Osteoblast (primary cell): Measurements from ENCODE around the gene MANF. TPM values are rescaled to one million over a fixed set of nuclear protein-coding genes. Genes with fewer than 3 reads are reported as not detected.
A peak's percentile ranks its signal among the peaks of the same experiment; 100 is the strongest.

Source experiments
- DNase-seq: peaks from one replicate; pipeline ENCODE4 v3.0.0; 2011; ENCODE audit warnings: low spot score, mixed read lengths; ENCODE audit not compliant: insufficient read length; ENCODE audit errors: missing footprints
- H2AFZ ChIP-seq: 2 replicates; pipeline ENCODE4 v1.6.0; 2011; ENCODE audit warnings: mild to moderate bottlenecking, low read length
- H3K27ac ChIP-seq: 2 replicates; pipeline ENCODE4 v1.5.1; 2011; ENCODE audit warnings: mild to moderate bottlenecking, low read depth, low read length, moderate library complexity
- H3K27me3 ChIP-seq: 2 replicates; pipeline ENCODE4 v1.6.0; 2012; ENCODE audit warnings: mild to moderate bottlenecking, control low read depth, inconsistent platforms, low read length, moderate library complexity; ENCODE audit not compliant: insufficient read depth
- H3K36me3 ChIP-seq: 2 replicates; pipeline ENCODE4 v1.5.1; 2011; ENCODE audit warnings: mild to moderate bottlenecking, low read length, control low read depth, moderate library complexity; ENCODE audit not compliant: insufficient read depth
- H3K4me1 ChIP-seq: 2 replicates; pipeline ENCODE4 v1.5.1; 2011; ENCODE audit warnings: mild to moderate bottlenecking, low read length, control low read depth, moderate library complexity; ENCODE audit not compliant: insufficient read depth
- H3K4me2 ChIP-seq: 2 replicates; pipeline ENCODE4 v1.6.0; 2011; ENCODE audit warnings: mild to moderate bottlenecking, low read length; ENCODE audit not compliant: insufficient read depth
- H3K4me3 ChIP-seq: fragments of 200-600 bp; sonication (generic); 3 replicates; pipeline ENCODE4 v1.5.1; 2012; ENCODE audit warnings: mild to moderate bottlenecking, low read length, inconsistent platforms; ENCODE audit not compliant: insufficient read depth
- H3K79me2 ChIP-seq: 2 replicates; pipeline ENCODE4 v1.6.0; 2012; ENCODE audit warnings: mild to moderate bottlenecking, low read length, control low read depth, inconsistent platforms; ENCODE audit not compliant: insufficient read depth
- H3K9me3 ChIP-seq: 2 replicates; pipeline ENCODE4 v1.5.1; 2011; ENCODE audit warnings: low read depth, low read length, control low read depth
- H4K20me1 ChIP-seq: 2 replicates; pipeline ENCODE4 v1.6.0; 2012; ENCODE audit warnings: mild to moderate bottlenecking, low read length, control low read depth; ENCODE audit not compliant: insufficient read depth
- total RNA-seq: library from RNA; depleted of rRNA; stranded (reverse); fragments of >200 nt; gene quantifications from 2 replicates; pipeline ENCODE4 v1.2.3, GENCODE V29; 2012
- TF ChIP-seq, protein P1 (sequence below): IDR thresholded peaks from 2 replicates; pipeline ENCODE4 v1.5.1; 2011; ENCODE audit warnings: mild to moderate bottlenecking, low read depth, low read length, moderate library complexity; ENCODE audit errors: extremely low read depth

Gene MANF
- total RNA-seq, 1 donor: 37.3 TPM

DNA sequence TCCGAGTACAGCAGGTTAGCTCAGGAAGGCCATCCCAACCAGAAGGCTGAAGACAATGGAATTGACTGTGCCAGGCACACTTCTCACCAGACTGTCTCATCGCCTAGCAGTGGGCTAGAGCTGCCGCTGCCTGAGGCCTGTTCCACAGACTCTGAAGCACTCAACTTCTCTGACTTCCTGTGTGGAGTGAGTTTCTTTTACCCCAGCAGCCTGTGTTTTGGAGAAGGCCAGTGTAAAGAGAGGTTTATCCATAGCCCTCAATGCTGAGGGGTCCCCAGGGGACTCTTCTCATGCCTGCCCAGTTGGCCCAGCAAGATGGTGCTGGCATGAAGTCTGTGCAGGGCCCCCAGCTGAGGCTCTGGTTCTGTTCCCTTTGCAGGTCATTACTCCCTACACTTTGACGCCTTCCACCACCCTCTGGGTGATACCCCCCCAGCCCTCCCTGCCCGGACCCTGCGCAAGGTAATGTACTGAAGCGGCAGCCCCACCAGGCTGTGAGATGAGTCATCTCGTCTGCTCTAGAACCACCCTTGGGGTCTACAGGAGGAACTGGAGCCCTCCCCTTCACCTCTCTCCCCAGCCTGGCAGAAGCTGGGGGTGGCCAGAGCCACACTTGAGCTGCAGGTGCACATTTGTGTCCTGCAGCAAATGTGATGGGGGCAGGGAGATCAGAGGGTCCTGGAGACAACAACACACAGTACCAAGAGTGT, 5.2 kb upstream of the MANF start:
- no peak overlapping the region for H3K27ac ChIP-seq
- peaks cover 3% of the 10 kb centered on the region for H3K4me1 ChIP-seq
- H3K9me3 ChIP-seq: no peaks in the 10 kb centered on the region
- H3K4me3 ChIP-seq: no peak overlapping the region
- DNase-seq: no peak
- no peak overlapping the region for H3K4me2 ChIP-seq
- H2AFZ ChIP-seq: no peak overlapping the region
- peaks cover 17% of the 10 kb centered on the region for H3K79me2 ChIP-seq
- H3K36me3 ChIP-seq: no peaks in the 10 kb centered on the region
- no peaks in the 10 kb centered on the region for H4K20me1 ChIP-seq
- H3K27me3 ChIP-seq: no peaks in the 10 kb centered on the region
- TF ChIP-seq, protein P1, sequence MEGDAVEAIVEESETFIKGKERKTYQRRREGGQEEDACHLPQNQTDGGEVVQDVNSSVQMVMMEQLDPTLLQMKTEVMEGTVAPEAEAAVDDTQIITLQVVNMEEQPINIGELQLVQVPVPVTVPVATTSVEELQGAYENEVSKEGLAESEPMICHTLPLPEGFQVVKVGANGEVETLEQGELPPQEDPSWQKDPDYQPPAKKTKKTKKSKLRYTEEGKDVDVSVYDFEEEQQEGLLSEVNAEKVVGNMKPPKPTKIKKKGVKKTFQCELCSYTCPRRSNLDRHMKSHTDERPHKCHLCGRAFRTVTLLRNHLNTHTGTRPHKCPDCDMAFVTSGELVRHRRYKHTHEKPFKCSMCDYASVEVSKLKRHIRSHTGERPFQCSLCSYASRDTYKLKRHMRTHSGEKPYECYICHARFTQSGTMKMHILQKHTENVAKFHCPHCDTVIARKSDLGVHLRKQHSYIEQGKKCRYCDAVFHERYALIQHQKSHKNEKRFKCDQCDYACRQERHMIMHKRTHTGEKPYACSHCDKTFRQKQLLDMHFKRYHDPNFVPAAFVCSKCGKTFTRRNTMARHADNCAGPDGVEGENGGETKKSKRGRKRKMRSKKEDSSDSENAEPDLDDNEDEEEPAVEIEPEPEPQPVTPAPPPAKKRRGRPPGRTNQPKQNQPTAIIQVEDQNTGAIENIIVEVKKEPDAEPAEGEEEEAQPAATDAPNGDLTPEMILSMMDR: no peak

DNA sequence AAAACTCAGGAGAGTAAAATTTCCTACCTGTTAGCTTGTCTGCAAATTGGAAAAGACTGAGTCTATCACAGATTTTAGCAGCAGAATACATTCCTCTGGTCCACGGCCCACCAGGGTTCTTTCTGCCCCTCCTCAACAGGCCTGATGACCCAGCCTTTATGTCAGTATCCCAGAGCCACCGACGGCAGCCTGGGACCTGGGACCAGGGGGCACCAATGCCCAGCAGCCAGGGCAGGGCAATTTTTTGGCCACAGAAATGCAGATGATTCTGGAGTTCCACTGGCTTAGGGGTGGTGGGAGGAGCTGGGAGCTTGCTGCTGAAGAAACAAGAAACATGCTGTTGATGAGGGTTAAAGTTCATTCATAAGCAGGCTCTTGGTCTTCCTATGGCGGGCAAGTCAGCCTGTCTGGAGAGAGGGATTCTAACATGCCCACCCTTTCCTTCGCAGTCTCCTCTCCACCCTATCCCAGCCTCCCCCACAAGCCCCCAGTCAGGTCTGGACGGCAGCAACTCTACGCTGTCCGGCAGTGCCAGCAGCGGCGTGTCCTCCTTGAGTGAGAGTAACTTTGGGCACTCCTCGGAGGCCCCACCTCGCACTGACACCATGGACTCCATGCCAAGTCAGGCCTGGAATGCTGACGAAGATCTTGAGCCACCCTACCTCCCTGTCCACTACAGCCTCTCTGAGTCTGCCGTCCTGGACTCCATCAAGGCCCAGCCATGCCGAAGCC, 4.3 kb upstream of the MANF start:
- Histone ChIP-seq H2AFZ (no peak overlapping the region), H4K20me1 (no peaks in the 10 kb centered on the region), H3K27me3 (no peaks in the 10 kb centered on the region), H3K4me2 (no peak overlapping the region), H3K4me3 (no peak overlapping the region), H3K9me3 (no peaks in the 10 kb centered on the region), H3K4me1 (peaks cover 5% of the 10 kb centered on the region), H3K27ac (no peak overlapping the region), H3K36me3 (no peaks in the 10 kb centered on the region), H3K79me2 (peaks cover 24% of the 10 kb centered on the region)
- TF ChIP-seq, protein P1: no peak
- peak; percentile 41 for DNase-seq

DNA sequence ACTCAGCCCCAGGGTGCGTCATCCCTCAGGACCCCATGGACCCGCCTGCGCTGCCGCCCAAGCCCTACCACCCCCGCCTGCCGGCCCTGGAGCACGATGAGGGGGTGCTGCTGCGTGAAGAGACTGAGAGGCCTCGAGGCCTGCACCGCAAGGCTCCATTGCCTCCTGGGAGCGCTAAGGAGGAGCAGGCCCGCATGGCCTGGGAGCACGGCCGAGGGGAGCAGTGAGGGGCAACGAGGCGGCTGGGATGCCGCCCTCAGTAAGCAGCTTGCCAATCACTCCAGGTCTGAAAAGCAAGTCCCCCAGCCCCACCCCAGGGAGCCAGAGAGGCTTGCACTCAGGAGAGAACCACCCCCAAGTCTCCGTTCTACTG, 3.8 kb upstream of the MANF start:
- Histone ChIP-seq H2AFZ (no peak overlapping the region), H3K27me3 (no peaks in the 10 kb centered on the region), H3K36me3 (peaks cover under 1% of the 10 kb centered on the region), H3K4me2 (no peak overlapping the region), H3K79me2 (peaks cover 29% of the 10 kb centered on the region), H3K27ac (no peak overlapping the region), H3K9me3 (no peaks in the 10 kb centered on the region), H3K4me3 (no peak overlapping the region), H4K20me1 (no peaks in the 10 kb centered on the region), H3K4me1 (peaks cover 11% of the 10 kb centered on the region)
- peak; percentile 30 for DNase-seq
- TF ChIP-seq, protein P1: no peak

DNA sequence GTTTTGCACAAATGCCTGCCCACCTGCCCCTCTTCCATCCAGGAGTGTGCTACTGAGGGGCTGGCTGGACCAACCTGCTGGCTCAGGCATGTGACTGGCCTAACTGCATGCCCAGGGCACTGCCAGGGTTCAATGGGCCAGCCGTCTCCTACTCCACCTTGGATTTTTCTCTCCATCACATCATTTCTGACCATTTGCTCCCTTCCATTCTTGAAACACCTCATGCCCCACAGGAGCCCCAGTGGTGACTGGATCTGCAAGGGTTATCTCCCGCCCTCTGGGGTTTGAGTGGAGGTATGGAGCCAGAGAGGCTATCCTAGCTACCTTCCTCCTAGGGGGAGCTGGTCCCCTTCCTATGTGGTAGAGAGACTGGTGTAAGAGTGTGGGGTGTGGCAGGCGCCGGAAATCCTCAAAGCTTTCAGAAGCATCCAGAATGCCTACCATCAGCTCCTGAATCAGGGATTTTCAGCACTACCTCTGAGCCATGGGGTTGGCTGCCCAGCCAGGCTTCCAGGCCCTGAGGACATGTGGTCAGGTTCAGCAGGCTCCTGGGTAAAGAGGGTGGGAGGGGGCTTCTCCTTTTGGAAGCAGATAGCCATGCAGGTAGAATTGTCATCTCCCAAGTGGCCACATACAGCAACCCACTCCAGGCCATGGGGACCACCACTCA, 2.9 kb upstream of the MANF start:
- Histone ChIP-seq H3K4me3 (no peak overlapping the region), H3K79me2 (peaks cover 37% of the 10 kb centered on the region), H3K9me3 (no peaks in the 10 kb centered on the region), H3K4me1 (peaks cover 19% of the 10 kb centered on the region), H3K36me3 (peaks cover 7% of the 10 kb centered on the region), H3K27ac (no peak overlapping the region), H2AFZ (no peak overlapping the region), H4K20me1 (peaks cover 6% of the 10 kb centered on the region), H3K4me2 (no peak overlapping the region), H3K27me3 (no peaks in the 10 kb centered on the region)
- TF ChIP-seq, protein P1: no peak
- peak; percentile 45 for DNase-seq
